Small intestine (tissue), 7 donors: Measurements from ENCODE around the gene PRKN. TPM values are rescaled to one million over a fixed set of nuclear protein-coding genes. Genes with fewer than 3 reads are reported as not detected.
A peak's percentile ranks its signal among the peaks of the same experiment; 100 is the strongest.

ENCODE experiments used
- DNase-seq, 2 donors: peaks; one replicate each; pipeline versions ENCODE4 v3.0.0 to v3.0.0-alpha.2; 2013
- FAIRE-seq: peaks from 2 replicates; lab custom pipeline; 2012; peaks lifted over from hg19 to GRCh38; lab: Jason Lieb, UNC
- H3K27ac ChIP-seq, 3 donors: one replicate each; pipeline ENCODE4 v1.5.1; 2013; ENCODE audit warnings: low read length in 2 of 3, mild to moderate bottlenecking in 2 of 3, control low read depth in 1 of 3, inconsistent platforms in 1 of 3, low read depth in 1 of 3, moderate library complexity in 1 of 3
- H3K27me3 ChIP-seq, 3 donors: one replicate each; pipeline ENCODE4 v1.6.1; 2013; ENCODE audit warnings: low read length in 3 of 3, inconsistent platforms in 1 of 3; ENCODE audit not compliant: control insufficient read depth in 3 of 3, insufficient read depth in 3 of 3
- H3K36me3 ChIP-seq, 3 donors: one replicate each; pipeline ENCODE4 v1.6.1; 2013; ENCODE audit warnings: low read length in 3 of 3, inconsistent platforms in 1 of 3, low read depth in 1 of 3, mild to moderate bottlenecking in 1 of 3, moderate library complexity in 1 of 3; ENCODE audit not compliant: control insufficient read depth in 3 of 3, insufficient read depth in 2 of 3
- H3K4me1 ChIP-seq, 3 donors: one replicate each; pipeline ENCODE4 v1.6.1; 2013; ENCODE audit warnings: low read length in 2 of 3, inconsistent platforms in 1 of 3, low read depth in 1 of 3, mild to moderate bottlenecking in 1 of 3, moderate library complexity in 1 of 3; ENCODE audit not compliant: control insufficient read depth in 3 of 3, insufficient read depth in 2 of 3
- H3K4me3 ChIP-seq, 3 donors: one replicate each; pipeline ENCODE4 v1.5.1; 2013; ENCODE audit warnings: low read length in 3 of 3, control low read depth in 1 of 3, inconsistent platforms in 1 of 3, low read depth in 1 of 3, mild to moderate bottlenecking in 1 of 3, moderate library complexity in 1 of 3
- H3K9me3 ChIP-seq, 2 donors: one replicate each; pipeline ENCODE4 v1.6.1; 2013; ENCODE audit warnings: low read depth in 1 of 2, low read length in 1 of 2; ENCODE audit not compliant: control insufficient read depth in 2 of 2, insufficient read depth in 1 of 2
- WGBS, 3 donors: extraction: QIAGEN DNeasy Blood & Tissue Kit; methylation state at CpG; one replicate each; pipeline ENCODE4 v1.1.7; 2013; 5-methylcytosine and 5-hydroxymethylcytosine counted together
- polyA plus RNA-seq, 4 donors: library from polyadenylated mRNA; stranded (reverse) in 3 of 4; unstranded in 1 of 4; fragments of 200-250 nt in 3 of 4; fragments of 120-200 nt in 1 of 4; gene quantifications; one replicate each; pipeline versions ENCODE4 v1.2.1 to v1.2.3, GENCODE V29; 2013
- donor health status: healthy with polysubstance abuse.
- donor health status: control.
- donor health status: control.
- donor health status: Bipolar disorder and iron deficiency.
- donor health status: healthy.

The PRKN gene
- polyA plus RNA-seq, 4 donors: 0.27 to 2.3 (median 1.0) TPM

DNA sequence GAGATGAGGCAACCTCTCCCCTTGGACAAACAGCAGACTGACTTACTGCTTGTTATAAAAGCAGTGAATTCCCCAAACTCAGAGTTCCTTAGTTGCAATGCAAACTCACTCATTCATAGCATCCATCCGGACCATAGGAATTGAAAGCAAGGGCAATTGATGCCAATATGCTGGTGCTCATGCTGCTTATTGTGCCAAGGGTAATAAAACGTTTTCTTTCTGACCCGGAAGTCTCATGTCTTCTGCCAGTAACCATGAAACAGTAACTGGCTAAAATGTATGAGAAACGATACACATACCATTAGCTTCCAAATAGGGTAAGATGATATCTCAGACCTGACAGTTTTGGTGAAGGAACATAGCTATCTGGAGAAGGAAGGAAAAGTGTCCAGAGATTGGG lies 18.1 kb downstream of the PRKN start:
- no peaks in the 10 kb centered on the region for H3K27me3 ChIP-seq

GRCh38 chr6:162708971-162709370 lies 18.6 kb downstream of the PRKN start:
- no peak overlapping the region for H3K4me3 ChIP-seq
- FAIRE-seq (no peak), DNase-seq (no peak)
- no peaks in the 10 kb centered on the region for H3K9me3 ChIP-seq
- no peaks in the 10 kb centered on the region for H3K4me1 ChIP-seq
- no peaks in the 10 kb centered on the region for H3K27me3 ChIP-seq
- no peak overlapping the region for H3K27ac ChIP-seq
- whole genome bisulfite sequencing, 3 donors: 93 to 96% (median 95%) methylated on average over 6 of the region's 6 CpGs
- no peaks in the 10 kb centered on the region for H3K36me3 ChIP-seq

More for the DNA sequence above, 18.1 kb downstream of the PRKN start:
- FAIRE-seq: no peak
- no peak overlapping the region for H3K27ac ChIP-seq
- 59 to 88% (median 71%) methylated on average over 4 of the region's 4 CpGs for WGBS, 3 donors
- H3K4me3 ChIP-seq: no peak overlapping the region
- peak in 1 of 2 donors; percentile 22 for DNase-seq
- H3K36me3 ChIP-seq: no peaks in the 10 kb centered on the region
- H3K4me1 ChIP-seq: no peaks in the 10 kb centered on the region
- H3K9me3 ChIP-seq: no peaks in the 10 kb centered on the region

DNA sequence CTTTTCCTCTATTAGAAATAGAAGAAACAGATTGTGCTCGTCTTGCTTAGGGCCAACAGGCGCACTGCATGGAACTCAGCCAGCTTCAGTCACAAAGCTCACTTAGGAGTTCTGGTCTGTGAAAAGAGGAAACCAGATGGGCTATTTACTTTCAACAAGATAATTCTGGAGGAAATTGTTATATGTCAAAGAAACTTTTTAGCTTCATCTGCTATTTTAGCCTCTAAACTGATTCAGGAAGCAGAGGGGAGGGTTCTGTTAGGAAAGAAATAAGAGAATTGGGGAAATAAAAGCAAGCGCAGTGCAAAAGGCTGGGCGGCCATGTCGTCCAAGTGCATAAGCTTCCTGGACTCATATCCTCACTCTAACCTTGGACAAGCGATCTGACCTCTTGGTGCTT lies 21.3 kb downstream of the PRKN start:
- WGBS, 3 donors: 27 to 63% (median 48%) methylated on average over 6 of the region's 6 CpGs
- Histone ChIP-seq H3K27me3 (no peaks in the 10 kb centered on the region), H3K9me3 (no peaks in the 10 kb centered on the region), H3K27ac (no peak overlapping the region), H3K4me3 (no peak overlapping the region), H3K4me1 (no peaks in the 10 kb centered on the region), H3K36me3 (no peaks in the 10 kb centered on the region)
- FAIRE-seq (no peak), DNase-seq (peak in 1 of 2 donors; percentile 26)

GRCh38 chr6:162705736-162706135 lies 21.8 kb downstream of the PRKN start:
- no peak for FAIRE-seq
- H3K4me1 ChIP-seq: no peaks in the 10 kb centered on the region
- no peaks in the 10 kb centered on the region for H3K36me3 ChIP-seq
- no peak overlapping the region for H3K27ac ChIP-seq
- no peaks in the 10 kb centered on the region for H3K9me3 ChIP-seq
- no peak overlapping the region for H3K4me3 ChIP-seq
- 71 to 85% (median 76%) methylated on average over 4 of the region's 4 CpGs for WGBS, 3 donors
- no peak for DNase-seq
- H3K27me3 ChIP-seq: no peaks in the 10 kb centered on the region

- H3K27me3 ChIP-seq: no peaks in the 10 kb centered on the region
- no peak for FAIRE-seq
- H3K36me3 ChIP-seq: no peaks in the 10 kb centered on the region
- H3K4me1 ChIP-seq: no peaks in the 10 kb centered on the region
- no peak overlapping the region for H3K27ac ChIP-seq
- no peaks in the 10 kb centered on the region for H3K9me3 ChIP-seq
- WGBS, 3 donors: 88 to 96% (median 90%) methylated on average over 4 of the region's 4 CpGs
- H3K4me3 ChIP-seq: no peak overlapping the region
- DNase-seq: no peak
These were observed 23.6 kb downstream of the PRKN start for GRCh38 chr6:162704001-162704400.

DNA sequence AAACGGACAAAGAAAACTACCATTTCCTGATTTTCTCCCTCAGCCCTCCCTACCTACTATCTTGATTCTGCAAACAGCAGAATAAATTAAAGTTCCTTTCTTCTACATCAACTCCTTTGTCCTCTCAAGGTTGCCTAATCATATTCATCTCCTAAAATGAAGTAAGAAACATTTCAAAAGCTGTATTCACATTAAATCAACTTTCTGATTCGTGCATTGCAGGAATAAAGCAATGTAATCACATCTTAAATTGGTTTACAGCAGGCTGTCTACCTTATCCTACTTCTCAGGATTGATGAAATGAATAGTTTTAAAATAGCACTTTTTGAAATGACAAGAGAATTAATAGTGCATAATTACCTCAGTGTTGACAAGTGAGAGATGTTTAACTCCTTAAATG lies 25.1 kb downstream of the PRKN start:
- H3K27ac ChIP-seq: no peak overlapping the region
- no peak for FAIRE-seq
- no peak overlapping the region for H3K4me3 ChIP-seq
- no peaks in the 10 kb centered on the region for H3K9me3 ChIP-seq
- DNase-seq: no peak
- 60 to 75% (median 63%) methylated on average over 2 of the region's 2 CpGs for WGBS, 3 donors
- no peaks in the 10 kb centered on the region for H3K27me3 ChIP-seq
- no peaks in the 10 kb centered on the region for H3K4me1 ChIP-seq
- no peaks in the 10 kb centered on the region for H3K36me3 ChIP-seq

- H3K4me1 ChIP-seq: no peaks in the 10 kb centered on the region
- FAIRE-seq: no peak
- H3K27ac ChIP-seq: no peak overlapping the region
- H3K9me3 ChIP-seq: no peaks in the 10 kb centered on the region
- H3K36me3 ChIP-seq: no peaks in the 10 kb centered on the region
- no peak for DNase-seq
- H3K27me3 ChIP-seq: no peaks in the 10 kb centered on the region
- 68 to 84% (median 84%) methylated on average over 1 of the region's 1 CpG for WGBS, 3 donors
- H3K4me3 ChIP-seq: no peak overlapping the region
These were observed 26.0 kb downstream of the PRKN start for GRCh38 chr6:162701551-162701950.

DNA sequence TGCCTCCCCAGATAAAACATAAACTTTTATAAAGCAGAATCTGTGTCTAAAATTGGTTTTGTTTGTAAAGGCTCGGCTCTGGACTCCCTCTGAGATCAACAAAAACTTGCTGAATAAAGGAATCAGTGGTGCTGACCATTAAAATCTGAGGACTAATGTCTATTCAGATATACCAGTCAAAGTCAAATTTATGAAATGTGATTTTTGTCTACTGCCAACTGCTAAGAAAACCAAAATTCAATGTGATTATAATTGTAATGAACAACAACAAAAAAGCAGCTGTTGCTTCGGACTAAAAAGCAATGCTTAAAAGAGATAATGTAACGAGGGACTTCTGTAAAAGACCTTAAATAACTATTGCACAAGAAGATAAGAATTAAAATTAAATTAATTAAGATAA lies 26.6 kb downstream of the PRKN start:
- no peaks in the 10 kb centered on the region for H3K9me3 ChIP-seq
- H3K4me1 ChIP-seq: no peaks in the 10 kb centered on the region
- no peaks in the 10 kb centered on the region for H3K36me3 ChIP-seq
- H3K27me3 ChIP-seq: no peaks in the 10 kb centered on the region
- FAIRE-seq: no peak
- WGBS, 3 donors: 70 to 86% (median 81%) methylated on average over 3 of the region's 3 CpGs
- DNase-seq: no peak
- no peak overlapping the region for H3K27ac ChIP-seq
- H3K4me3 ChIP-seq: no peak overlapping the region

DNA sequence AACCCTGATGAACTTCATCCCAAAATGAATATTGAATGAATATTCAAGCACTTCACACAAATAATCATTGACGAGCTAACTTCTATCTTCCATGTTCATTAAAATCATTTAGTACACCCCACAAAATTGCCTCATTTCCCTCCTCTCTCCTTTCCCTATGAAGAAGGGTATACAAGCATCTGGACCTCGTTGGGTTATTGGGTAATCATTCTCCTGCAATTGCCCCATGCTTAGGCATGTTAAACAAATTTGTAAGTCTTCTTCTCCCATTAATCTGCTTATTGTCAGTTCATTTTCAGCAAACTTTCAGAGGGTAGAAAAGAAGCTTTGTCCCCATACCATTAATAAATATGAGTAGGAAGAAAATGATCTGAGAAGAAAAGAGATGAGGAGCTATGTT lies 27.6 kb downstream of the PRKN start:
- no peak overlapping the region for H3K4me3 ChIP-seq
- WGBS, 3 donors: 62 to 78% (median 73%) methylated on average over 2 of the region's 2 CpGs
- DNase-seq: no peak
- no peaks in the 10 kb centered on the region for H3K36me3 ChIP-seq
- H3K27ac ChIP-seq: no peak overlapping the region
- no peak for FAIRE-seq
- H3K4me1 ChIP-seq: no peaks in the 10 kb centered on the region
- H3K27me3 ChIP-seq: no peaks in the 10 kb centered on the region
- H3K9me3 ChIP-seq: no peaks in the 10 kb centered on the region
